CD4-positive, alpha-beta T cell treated with Interferon gamma for 1 hour (primary cell): ENCODE measurements around the gene CD80.
"Not testable (repeated sequence)": the region's sequence is repeated elsewhere in the genome, so short reads cannot be mapped to it uniquely, and the experiment has no call there.

Source experiments
- DNase-seq: peaks from one replicate; pipeline ENCODE4 v3.0.0-alpha.2; 2020

The CD80 gene

GRCh38 chr3:119559441-119559963, at the start of gene CD80:
TSS of gene CD80 (minus strand) at chr3:119559614. CDS start at chr3:119557728, 1,886 bp downstream.
- DNase-seq, result peak; percentile 74

GRCh38 chr3:119608405-119609000, 49.1 kb upstream of the CD80 start:
- no peak for DNase-seq

- no peak for DNase-seq
Measured at GRCh38 chr3:119604878-119605277, 45.5 kb upstream of the CD80 start.

- no peak for DNase-seq
Measured at GRCh38 chr3:119602676-119603075, 43.3 kb upstream of the CD80 start.

GRCh38 chr3:119601154-119601553, 41.7 kb upstream of the CD80 start:
- DNase-seq, result no peak

- DNase-seq, result peak; percentile 20
Measured at GRCh38 chr3:119600732-119601131, 41.3 kb upstream of the CD80 start.

- DNase-seq, result no peak
Measured at GRCh38 chr3:119599558-119600174, 40.3 kb upstream of the CD80 start.

GRCh38 chr3:119598410-119599098, 39.1 kb upstream of the CD80 start:
- DNase-seq, result no peak

- no peak for DNase-seq
Measured at GRCh38 chr3:119597548-119598288, 38.3 kb upstream of the CD80 start, which contains the start of gene PLA1A. TSS of gene PLA1A (plus strand) at chr3:119597885. CDS start at chr3:119597914, 29 bp downstream.

GRCh38 chr3:119596398-119596797, 37.0 kb upstream of the CD80 start:
- no peak for DNase-seq

- no peak for DNase-seq
Measured at GRCh38 chr3:119595639-119596334, 36.4 kb upstream of the CD80 start.

GRCh38 chr3:119594929-119595328, 35.5 kb upstream of the CD80 start:
- not testable (repeated sequence) for DNase-seq

GRCh38 chr3:119594066-119594465, 34.7 kb upstream of the CD80 start:
- DNase-seq, result no peak

GRCh38 chr3:119592861-119593260, 33.4 kb upstream of the CD80 start:
- DNase-seq, result no peak

- DNase-seq, result no peak
Measured at GRCh38 chr3:119590706-119591105, 31.3 kb upstream of the CD80 start.

- DNase-seq, result peak; percentile 55
Measured at GRCh38 chr3:119589102-119589773, 29.8 kb upstream of the CD80 start.

GRCh38 chr3:119588112-119588511, 28.7 kb upstream of the CD80 start:
- peak; percentile 54 for DNase-seq

- DNase-seq, result no peak
Measured at GRCh38 chr3:119586733-119587172, 27.3 kb upstream of the CD80 start.

GRCh38 chr3:119585856-119586570, 26.6 kb upstream of the CD80 start:
- DNase-seq, result no peak

GRCh38 chr3:119585208-119585607, 25.8 kb upstream of the CD80 start:
- DNase-seq, result peak; percentile 9

- peak; percentile 30 for DNase-seq
Measured at GRCh38 chr3:119582178-119582577, 22.8 kb upstream of the CD80 start.
